ENCODE results near the gene SUCLG1. TPM values are rescaled to one million over a fixed set of nuclear protein-coding genes. Genes with fewer than 3 reads are reported as not detected.
"Not testable (repeated sequence)": the region's sequence is repeated elsewhere in the genome, so short reads cannot be mapped to it uniquely, and the experiment has no call there.

Gene SUCLG1
- total RNA-seq, 1 donor from 2014 or later, result 216 TPM

DNA sequence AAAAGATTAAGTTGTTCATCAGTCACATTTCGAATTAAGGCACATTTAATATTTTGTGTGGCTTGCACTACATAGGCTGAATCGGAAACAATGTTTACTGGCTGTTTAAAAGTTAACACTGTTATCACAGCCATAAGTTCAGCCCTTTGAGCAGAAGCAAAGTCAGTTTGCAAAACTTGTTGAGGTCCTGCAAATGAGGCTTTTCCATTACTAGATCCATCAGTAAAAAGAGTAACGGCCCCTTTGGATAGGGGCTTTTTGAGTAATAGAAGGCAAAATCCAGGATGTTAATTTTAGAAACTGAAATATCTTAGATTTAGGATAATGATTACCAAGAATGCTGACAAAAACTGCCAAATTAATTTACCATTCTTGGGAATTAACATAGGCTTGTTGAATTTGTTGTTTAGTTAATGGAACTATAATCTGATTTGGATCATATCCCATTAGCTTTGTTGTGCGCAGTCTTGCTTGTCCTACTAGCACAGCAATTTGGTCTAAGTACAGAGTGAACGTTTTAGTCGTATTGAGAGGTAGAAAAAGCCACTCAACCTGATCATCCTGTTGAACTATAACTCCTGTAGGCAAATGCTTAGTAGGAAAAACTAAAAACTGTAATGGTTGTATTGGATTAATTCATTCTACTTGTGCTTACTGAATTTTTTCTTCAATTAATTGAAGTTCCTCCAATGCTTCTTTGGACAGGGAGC is 13.9 kb upstream of the SUCLG1 start:
- intact Hi-C loops (cut with DNase I), result no loop called here
- DNase-seq (ENCODE audit: low spot score), result no peak

DNA sequence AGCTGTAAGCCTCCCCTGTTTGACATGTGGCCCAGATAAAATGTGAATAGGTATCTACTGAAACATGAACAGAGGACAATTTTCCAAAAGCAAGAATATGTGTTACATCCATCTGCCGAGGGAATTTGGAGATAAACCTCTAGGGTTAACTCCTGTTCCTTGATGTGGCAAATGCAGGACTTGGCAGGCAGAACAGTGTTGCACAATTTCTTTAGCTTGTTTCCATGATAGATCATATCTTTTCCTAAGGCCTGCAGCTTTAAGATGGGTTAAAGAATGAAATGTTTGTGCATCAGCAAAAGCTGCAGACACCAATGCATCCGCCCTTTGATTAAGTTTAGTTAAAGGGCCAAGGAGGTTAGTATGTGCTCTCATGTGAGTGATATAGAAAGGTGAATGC is 13.3 kb upstream of the SUCLG1 start:
- DNase-seq (ENCODE audit: low spot score); intact Hi-C loops (cut with DNase I): not testable (repeated sequence)

DNA sequence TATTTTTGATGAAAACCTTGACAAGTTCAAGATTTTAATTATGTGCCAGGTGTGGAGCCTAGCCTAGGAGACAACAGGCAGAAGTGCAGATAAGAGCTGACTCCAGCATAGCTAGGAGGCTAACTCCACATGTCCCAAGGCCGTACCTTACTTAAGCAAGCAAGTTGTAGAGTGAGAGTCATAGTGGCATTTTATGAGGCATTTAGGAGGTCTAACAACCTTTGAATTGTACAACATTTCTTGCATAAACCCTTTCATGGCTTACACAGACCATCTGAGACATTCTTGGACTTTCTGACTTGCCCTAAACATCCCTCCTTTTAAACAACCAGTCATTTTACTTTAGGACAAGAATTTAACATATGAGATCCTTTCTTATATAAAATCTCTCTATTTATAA is 8.3 kb upstream of the SUCLG1 start:
- no peak for DNase-seq (ENCODE audit: low spot score)
- intact Hi-C loops (cut with DNase I), result no loop called here

DNA sequence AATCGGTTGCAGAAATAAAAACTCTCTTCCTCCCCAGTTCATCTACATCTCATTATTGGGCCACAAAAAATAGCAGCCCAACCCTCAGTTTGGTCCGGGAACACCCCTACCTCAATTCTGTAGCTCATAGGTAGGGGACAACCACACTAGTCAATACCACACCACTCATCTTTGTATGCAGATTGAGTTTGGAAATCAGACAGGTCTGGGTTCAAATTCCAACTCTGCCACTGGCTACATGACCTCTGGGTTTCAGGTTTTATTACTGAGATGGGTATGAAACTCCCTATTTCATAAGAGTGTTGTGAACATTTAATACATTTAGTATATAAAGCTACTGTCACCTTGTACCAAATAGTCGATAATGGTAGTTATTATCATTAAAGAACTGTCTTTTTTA is 2.2 kb upstream of the SUCLG1 start:
- intact Hi-C loops (cut with DNase I), result no loop called here
- no peak for DNase-seq (ENCODE audit: low spot score)

DNA sequence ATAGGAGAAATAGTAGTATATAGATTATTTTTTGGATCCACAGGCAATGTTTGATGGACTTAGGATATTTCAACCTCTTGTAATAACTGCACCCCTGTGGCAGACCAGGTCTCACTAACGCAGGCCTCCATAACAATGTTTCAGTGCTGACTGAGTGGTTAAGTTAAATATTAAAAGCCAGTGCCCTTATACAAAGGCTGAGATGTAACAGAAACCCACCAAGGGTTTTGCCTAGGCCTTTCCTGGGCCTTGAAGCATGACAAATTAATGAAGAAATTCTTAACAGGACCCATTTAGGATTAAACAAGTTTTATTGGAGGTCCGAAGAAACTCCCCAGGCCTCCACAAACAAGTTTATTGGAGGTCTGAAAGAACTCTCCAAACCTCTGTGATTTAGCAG is 1.6 kb upstream of the SUCLG1 start:
- no peak for DNase-seq (ENCODE audit: low spot score)
- intact Hi-C loops (cut with DNase I), result no loop called here

DNA sequence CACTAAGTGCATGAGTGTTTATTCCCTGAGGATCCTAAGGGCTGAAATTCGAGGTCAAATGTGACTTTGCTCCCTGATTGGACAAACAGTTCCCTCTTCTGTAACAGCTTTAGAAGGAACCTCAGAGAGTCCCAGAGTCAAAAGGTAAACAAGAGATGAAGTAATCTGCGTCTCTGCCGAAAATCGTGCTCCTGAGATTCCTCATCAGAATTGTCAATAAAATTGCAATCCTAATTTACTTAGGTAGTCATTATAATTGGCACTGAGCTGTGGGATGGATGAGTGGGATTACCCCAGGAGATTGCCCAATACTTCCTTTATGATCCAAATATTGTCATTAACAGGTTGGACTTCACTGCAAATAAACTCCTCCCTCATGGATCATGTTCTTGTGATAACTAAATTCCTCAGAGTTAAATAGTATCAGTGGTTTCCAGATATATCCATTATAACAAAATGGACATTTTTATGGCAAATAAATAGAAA is 907 bp upstream of the SUCLG1 start:
- intact Hi-C loops (cut with DNase I), result no loop called here

DNA sequence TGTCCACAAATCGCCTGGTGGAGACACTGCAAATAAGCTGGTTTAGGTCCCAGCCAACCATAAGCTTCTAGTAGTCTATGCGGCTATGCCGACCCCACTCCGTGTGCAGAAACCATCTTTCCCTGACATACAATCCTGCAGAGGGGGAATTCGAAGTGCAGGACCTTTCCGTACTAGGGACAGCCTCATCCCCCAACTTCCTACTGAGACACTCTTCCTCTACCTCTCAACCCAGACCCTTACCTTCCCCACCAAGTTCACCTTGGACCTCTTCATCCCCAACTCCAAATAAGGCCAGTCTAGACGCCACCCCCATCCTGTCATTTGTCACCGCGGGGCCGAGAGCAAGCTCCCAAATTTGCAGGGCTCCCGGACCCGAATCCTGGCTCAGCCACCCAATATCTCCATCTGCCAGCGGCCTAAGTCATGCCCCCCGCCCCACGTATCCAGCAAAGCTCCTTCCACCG is 496 bp downstream of the SUCLG1 start:
- intact Hi-C loops (cut with DNase I), result no loop called here
- no peak for DNase-seq (ENCODE audit: low spot score)

More for the DNA sequence above, 907 bp upstream of the SUCLG1 start:
- no peak for DNase-seq (ENCODE audit: low spot score)

DNA sequence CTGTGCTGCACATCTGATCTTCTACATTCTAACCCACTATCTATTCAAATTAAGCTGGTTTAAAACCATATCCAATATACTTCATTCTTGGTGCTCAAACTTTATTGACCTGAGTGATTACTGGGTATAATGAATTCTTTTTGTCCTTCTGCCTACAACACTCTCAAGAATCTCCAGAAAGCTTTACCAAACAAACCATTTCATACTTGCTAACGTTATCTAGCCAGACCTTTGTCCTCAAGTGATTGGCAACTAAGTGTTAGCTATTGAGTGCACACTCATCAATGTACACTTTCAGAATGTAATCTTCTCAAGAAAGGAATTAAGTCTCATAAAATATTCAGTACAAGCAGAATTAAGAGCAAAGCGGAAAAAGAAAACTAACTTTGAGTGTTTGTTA is 1.4 kb downstream of the SUCLG1 start:
- intact Hi-C loops (cut with DNase I), result no loop called here

DNA sequence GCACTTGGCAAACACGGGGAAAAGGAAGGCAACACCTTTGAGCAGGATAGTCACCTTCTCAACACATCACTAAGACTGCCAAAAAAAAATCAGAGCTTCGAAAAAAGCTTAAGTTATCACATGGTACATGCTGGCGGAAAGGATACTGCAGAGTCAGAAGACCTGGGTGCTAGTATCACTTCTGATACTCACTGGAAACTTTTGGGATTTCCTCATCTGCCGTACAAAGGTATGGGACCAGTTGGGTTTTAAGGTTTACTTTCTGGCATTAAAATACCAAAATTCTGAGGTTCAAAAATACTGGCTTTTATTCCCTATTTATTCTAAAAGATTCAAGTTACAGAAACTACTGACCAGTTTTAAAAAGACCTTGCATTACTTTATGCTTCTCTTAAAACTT is 2.9 kb downstream of the SUCLG1 start:
- intact Hi-C loops (cut with DNase I), result no loop called here
- DNase-seq (ENCODE audit: low spot score), result no peak

More for the DNA sequence above, 1.4 kb downstream of the SUCLG1 start:
- DNase-seq (ENCODE audit: low spot score), result no peak

DNA sequence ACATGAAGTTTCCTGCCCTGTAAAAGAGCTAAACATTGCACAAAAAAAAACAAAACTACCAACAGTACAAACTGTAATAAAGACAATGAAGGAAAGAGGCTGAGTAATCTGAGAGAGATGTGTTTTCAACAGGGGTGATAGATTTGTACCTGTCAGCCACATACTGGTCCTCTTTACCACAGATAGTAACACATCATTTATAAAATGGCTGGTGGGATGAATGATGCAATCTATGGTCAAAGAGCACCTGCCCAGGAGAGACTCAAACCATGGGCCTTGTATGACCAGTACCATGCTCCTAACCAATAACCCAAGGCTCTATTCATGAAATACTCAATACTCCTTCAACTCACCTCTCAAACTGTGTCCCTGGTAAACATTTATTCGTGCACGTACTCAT is 4.5 kb downstream of the SUCLG1 start:
- no peak for DNase-seq (ENCODE audit: low spot score)
- intact Hi-C loops (cut with DNase I), result no loop called here

DNA sequence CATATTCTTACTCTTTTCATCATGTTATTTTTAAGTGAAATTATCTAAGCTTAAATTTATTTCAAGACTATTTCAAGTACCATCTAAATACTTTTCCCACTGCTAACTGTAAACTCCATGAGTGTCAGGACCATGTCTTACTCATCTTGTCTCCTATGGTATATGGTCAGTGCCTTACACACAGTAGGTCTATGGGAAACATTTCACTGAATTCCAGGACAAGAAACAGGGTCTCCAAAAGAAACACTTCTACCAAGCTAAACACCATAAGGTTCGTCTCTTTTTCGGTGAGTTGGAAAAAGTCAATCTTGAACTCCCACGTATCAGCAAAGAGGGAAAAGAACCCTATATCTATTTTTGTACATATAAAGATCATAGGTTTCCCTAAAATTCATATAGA is 6.5 kb downstream of the SUCLG1 start:
- DNase-seq (ENCODE audit: low spot score), result no peak
- intact Hi-C loops (cut with DNase I), result no loop called here

DNA sequence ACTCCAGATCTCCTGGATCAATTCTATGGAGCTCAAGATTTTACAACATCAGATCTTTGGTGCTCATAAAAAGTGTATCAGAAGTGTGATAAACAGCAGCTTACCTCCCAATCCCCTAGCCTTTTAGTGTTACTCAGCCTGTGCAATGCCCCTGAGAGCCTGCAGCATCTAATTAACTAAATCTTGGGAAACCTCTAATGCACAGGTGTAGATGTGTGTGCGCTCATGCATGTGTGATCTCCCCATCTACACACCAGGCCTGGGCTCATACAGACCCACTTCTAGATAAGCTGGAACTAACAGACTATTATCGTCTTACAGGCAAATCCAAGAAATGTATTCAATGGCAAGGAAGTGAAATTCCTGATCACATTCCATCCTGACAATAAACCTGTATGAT is 7.5 kb downstream of the SUCLG1 start:
- intact Hi-C loops (cut with DNase I), result no loop called here
- no peak for DNase-seq (ENCODE audit: low spot score)

DNA sequence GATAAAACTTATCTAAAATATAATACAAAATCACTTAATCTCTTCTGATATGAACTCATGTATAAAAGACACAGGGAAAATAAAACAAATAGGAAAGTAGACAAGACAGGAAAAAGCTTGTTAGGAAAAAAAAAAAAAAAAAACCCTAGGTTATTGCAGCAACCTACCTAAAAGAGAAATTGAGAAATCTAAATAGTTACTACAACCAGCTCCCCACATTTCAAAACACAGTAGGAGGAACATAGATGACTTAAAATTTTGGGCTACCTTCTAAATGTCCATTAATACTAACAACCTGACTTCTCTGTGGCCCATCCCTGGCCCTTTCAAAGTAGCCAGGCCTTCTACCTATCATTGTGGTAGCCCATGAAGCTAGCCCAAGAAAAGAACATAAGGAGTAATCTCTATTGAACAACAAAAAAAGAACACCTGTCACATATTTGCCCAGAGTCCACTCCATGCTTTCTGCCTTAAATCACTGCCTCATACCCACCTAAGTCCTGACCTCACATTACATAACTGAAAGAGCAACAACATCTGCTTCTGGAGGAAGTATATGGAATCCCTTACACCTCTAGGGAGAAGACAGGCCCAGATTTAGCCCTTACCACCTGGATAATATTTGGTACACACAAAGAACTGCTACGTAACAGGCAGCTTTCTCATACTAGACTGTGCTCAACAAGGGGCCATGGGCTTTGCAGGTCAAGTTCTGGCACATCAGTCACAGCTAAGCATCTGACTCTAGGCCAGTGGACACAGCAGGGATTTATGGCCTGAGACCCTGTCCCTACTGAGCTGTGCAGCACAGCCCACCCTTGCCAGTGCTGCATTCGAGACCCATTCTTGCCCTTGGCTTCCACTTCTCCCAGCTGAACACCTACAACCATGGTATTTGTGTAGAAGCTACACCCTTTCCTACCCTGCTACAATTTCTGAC is 8.5 kb downstream of the SUCLG1 start:
- intact Hi-C loops (cut with DNase I), result no loop called here
- DNase-seq (ENCODE audit: low spot score), result no peak

DNA sequence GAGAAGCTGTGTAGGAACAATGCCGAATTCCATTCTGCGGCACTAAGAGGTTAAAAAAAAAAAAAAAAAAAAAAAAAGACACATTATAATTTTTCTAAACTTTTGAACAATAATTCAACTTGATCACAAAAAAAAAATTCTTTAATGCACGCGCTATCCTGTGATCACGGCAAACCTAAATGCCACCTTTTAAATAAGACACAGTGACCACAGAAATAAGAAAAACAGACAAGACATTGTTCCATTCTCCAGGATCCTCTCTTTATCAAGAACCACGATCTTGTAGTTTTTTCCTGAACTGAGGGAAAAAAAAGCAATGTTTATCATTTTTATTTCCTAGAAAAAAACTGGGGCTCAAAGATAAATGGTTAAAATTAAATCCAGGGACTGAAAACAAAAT is 9.4 kb downstream of the SUCLG1 start:
- DNase-seq (ENCODE audit: low spot score), result no peak
- intact Hi-C loops (cut with DNase I), result no loop called here

DNA sequence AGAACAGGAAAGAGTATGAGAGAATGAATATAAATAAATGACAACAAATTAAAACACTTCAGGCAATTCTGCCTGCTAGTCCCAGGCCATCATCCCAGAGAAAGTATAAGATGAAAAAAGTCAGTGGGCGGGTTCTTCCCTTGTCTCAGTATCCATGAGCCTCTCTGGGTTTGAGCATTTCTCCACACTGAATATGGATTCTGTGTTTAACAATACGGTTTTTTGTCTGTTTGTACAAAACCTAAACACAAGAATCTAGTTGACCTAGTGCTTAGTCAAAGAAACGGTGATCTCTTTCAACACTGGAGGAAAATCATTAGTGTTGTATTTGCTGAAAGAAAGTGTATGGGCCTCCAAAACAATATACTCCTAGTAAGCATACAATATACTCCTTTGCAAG is 10.0 kb downstream of the SUCLG1 start:
- DNase-seq (ENCODE audit: low spot score), result no peak
- intact Hi-C loops (cut with DNase I), result no loop called here

DNA sequence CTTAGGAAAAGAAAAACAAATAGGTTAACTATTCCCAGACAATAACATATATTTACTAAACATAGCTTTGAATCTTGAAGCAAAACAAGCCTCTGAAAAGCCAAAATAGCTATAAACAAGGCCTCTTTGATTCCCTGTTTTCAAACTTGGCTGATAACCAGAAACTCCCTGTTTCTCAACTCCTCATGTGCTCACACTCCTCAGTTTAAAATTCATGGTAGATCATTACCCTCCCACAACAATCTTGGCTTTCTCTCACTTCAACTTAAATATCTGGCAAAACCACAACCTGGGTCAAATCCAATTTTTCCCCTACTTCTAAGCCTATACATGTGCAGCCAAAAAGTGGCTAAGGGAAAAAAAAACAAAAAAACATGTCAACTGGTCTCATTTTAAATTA is 15.6 kb downstream of the SUCLG1 start:
- intact Hi-C loops (cut with DNase I), result no loop called here
- DNase-seq (ENCODE audit: low spot score), result no peak

DNA sequence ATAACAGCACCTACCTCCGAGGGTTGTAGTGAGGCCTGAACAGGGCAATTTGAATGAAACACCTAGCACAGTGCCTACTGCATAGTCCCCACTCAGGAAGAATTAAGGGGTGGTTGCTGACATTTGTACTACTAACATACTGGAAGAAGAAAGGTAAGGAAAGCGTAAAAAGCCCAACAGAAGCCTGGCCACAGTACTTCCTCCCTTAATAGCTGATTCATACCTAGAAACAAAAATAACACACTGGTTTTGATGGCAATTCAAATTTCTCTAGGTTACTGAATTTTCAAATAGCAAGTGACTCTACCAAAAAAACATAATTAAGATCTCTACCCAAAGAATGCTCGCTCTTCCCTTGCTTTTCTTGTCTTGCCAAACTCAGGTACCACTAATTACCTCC is 16.2 kb downstream of the SUCLG1 start:
- intact Hi-C loops (cut with DNase I), result no loop called here
- no peak for DNase-seq (ENCODE audit: low spot score)

DNA sequence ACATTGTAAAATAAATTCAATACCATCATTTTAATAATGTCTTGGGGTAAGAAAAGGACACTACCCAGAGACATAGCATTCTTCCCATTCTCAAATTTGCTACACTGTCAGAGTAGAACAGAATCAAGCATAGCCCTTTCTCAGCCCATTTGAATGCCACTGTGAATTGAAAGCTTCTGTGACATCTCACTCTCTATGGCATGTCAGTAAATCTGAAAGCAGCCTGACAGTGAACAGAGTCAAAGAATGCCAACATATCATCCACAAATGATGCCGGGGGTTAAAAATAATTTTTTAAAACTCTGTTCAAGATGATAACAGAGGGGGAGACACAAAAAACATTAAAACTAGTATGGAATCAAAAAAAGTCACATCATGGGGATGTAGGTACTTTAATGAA is 17.6 kb downstream of the SUCLG1 start:
- DNase-seq (ENCODE audit: low spot score), result no peak
- intact Hi-C loops (cut with DNase I), result no loop called here

DNA sequence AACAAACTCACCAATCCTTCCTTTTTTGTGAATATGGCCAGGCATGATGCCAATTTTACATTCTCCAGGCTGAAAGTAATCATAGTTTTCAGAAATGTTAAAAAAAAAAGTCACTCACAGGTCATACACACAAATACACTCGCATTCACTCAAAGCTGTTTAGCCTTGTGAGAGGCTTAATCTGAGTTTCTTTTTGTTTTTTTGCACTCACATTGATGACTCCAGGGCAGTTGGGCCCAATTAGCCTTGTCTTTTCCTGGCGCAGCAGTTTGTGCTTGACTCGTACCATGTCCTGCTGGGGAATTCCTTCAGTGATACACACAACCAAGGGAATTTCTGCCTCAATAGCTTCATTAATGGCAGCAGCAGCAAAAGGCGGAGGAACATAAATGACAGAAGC is 18.0 kb downstream of the SUCLG1 start:
- DNase-seq (ENCODE audit: low spot score), result no peak
- intact Hi-C loops (cut with DNase I), result no loop called here

DNA sequence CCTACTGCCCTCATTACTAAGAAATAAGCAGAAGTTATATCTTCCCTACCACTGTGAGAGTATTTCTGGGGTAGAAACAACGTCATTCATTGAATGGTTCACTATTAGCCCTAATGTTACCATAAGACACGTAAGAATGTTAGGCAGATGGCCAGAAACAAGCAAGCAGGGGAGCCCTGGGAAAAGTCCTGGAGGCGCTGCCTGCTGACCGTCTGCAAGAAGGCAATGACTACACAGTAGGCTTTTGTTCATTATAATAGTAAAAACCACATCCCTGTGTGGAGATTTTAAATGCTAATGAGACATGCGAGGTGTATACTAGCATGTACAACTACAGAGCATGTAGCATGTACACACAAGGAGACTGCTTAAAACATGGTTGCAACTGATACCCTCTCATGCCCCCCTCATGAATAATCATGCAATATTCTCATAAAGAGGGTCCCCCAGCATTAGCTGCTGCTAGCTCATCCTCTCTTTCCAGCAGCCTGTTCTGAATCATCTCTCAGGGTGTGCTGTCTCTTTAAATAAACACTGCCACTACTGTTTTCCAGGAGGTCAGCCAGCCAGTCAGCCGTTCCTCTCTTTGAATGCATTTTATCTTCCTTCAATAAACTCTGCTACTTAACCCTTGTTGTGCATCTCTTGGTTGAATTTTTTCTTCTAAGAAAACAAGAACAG is 23.6 kb downstream of the SUCLG1 start:
- intact Hi-C loops (cut with DNase I), result no loop called here
- DNase-seq (ENCODE audit: low spot score), result no peak

All from cardiac septum (tissue), 1 donor.